ENCODE data around the gene COLGALT1. TPM values are rescaled to one million over a fixed set of nuclear protein-coding genes. Genes with fewer than 3 reads are reported as not detected.
"Not testable (repeated sequence)": the region's sequence is repeated elsewhere in the genome, so short reads cannot be mapped to it uniquely, and the experiment has no call there.

Gene COLGALT1
- total RNA-seq = 10 to 100 TPM; 39.2 to 64.7 TPM

DNA sequence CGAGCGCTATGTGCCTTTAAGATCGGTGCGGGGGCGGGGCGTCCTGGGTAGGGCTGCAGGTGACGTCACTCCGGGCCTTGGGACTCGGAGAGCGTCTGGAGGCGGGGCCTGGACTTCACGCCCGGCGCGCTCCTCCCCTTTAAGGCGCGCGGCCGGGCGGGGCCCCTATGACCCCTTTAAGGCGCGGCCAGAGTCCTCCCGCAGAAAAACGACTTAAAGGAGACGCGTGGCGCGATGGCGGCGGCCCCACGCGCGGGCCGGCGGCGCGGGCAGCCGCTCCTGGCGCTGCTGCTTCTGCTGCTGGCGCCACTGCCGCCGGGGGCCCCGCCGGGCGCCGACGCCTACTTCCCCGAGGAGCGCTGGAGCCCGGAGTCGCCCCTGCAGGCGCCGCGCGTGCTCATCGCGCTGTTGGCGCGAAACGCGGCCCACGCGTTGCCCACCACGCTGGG is at the start of gene COLGALT1:
COLGALT1 (plus strand) TSS at position 170 of the 449 bp plus-strand sequence; CDS start at position 235, 65 bp downstream.
- Mint-ChIP-seq H3K9me3 (no peaks in the 10 kb centered on the region), H3K36me3 (peaks cover 14 to 18% of the 10 kb centered on the region in 2 donors), H3K27ac (peak within 1 kb of the TSS; percentile 84)
- peak; percentile 95 to 99 for DNase-seq (ENCODE audit: low spot score in 2 of 2)
- peak; percentile 96 to 97 for ATAC-seq

DNA sequence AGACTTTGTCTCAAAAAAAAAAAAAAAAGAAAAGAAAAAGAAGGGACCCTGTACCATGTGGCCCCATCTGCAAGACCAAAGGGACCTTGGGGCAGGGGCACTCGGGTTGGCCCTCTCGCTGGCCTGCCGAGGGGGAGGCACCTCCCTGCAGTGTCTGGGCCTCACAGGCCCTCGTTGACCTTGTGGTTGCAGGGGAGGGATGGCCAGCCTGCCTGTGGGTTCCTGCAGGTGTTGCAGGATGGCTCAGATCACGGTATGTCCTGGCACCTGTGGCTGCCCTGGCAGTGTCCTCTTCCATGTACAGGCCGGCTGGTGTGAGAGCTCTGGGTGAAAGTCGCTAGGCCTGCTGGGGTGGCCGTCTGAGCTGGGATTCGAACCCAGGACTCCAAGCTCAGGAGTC is 48.7 kb upstream of the COLGALT1 start:
- Mint-ChIP-seq H3K27ac (no peak overlapping the region), H3K36me3 (peaks cover 11 to 32% of the 10 kb centered on the region in 2 donors), H3K9me3 (no peaks in the 10 kb centered on the region)
- DNase-seq (ENCODE audit: low spot score in 2 of 2) = no peak
- ATAC-seq = no peak

DNA sequence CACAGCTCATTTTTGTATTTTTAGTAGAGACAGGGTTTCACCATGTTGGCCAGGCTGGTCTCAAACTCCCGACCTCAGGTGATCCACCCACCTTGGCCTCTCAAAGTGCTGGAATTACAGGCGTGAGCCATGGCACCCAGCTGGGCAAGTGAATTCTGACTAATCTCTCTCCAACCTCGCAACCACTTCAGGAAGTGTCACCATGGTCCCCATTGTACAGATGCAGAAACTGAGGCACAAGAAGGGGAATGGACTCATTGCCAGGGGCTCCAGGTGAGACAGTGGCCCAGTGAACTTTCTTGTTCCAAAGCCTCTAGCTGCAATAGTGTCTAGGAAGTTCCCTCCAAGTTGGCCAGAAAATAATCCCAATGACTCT is 46.9 kb upstream of the COLGALT1 start:
- H3K36me3 Mint-ChIP-seq = peaks cover 11 to 39% of the 10 kb centered on the region in 2 donors
- not testable (repeated sequence) for ATAC-seq; DNase-seq (ENCODE audit: low spot score in 2 of 2); H3K9me3 Mint-ChIP-seq
- H3K27ac Mint-ChIP-seq = peak overlapping the region; percentile 79 to 92

DNA sequence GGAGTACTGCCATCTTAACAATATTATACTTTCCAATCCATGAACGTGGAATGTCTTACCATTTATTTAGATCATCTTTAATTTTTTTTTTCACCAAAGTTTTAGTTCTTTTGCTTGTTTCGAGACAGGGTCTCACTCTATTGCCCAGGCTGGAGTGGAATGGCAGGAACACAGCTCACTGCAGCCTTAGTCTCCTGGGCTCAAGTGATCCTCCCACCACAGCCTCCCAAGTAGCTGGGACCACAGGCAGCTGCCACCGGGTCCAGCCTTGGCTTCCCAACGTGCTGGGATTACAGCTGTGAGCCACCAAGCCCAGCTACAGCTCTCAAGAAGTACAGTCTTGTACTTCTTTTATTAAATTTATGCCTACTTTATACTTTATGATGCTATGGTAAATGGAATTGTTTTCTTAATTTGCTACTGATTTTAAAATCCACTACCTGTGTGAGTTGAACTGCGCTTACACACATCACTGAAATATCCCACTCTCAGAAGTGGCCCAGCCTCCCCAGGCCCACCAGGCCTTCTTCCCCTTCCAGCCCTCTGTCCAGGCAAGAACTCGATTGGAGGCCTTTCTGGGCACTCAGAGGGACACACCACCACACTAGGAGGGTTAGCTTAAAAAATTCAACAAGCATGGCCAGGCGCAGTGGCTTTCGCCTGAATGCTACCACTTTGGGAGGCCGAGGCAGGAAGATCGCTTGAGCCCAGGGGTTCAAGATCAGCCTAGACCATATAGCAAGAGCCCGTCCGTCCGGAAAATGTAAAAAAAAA is 45.0 kb upstream of the COLGALT1 start:
- Mint-ChIP-seq H3K27ac (peak overlapping the region; percentile 95 to 99), H3K36me3 (peaks cover 11 to 39% of the 10 kb centered on the region in 2 donors), H3K9me3 (no peaks in the 10 kb centered on the region)
- DNase-seq (ENCODE audit: low spot score in 2 of 2) = no peak
- no peak for ATAC-seq

DNA sequence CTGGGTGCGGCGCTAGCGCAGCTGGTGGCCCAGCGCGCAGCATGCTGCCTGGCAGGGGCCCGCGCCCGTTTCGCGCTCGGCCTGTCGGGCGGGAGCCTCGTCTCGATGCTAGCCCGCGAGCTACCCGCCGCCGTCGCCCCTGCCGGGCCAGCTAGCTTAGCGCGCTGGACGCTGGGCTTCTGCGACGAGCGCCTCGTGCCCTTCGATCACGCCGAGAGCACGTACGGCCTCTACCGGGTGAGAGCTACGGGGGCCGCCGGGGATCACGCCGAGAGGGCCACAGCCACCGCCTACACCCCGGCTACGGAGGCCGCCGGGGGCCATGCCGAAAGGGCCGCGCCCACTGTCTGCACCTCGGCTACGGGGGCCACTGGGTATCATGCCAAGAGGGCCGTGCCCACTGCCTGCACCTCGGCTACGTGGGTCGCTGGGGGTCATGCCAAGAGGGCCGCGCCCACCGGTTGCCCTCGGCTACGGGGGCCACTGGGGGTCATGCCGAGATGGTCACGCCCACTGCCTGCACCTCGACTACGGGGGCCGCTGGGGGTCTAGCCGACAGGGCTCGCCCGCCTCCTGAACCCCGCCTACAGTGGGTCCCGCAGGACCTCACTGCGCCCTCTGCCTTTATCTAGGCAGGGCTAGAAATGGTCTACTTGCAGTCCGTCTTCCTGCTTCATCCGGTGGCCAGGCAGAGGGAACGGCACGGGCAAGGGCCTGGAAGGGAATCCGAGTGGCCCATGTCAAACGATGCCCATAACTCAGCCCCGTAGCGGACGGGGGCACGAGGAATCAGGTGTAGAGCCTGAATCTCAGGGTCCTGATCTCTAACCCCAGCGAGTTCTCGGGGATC is 43.5 kb upstream of the COLGALT1 start:
- peaks cover 12 to 48% of the 10 kb centered on the region in 2 donors for H3K36me3 Mint-ChIP-seq
- peak overlapping the region; percentile 92 to 95 for H3K27ac Mint-ChIP-seq
- no peaks in the 10 kb centered on the region for H3K9me3 Mint-ChIP-seq
- ATAC-seq (peak; percentile 62 to 75), DNase-seq (ENCODE audit: low spot score in 2 of 2) (peak; percentile 85)

DNA sequence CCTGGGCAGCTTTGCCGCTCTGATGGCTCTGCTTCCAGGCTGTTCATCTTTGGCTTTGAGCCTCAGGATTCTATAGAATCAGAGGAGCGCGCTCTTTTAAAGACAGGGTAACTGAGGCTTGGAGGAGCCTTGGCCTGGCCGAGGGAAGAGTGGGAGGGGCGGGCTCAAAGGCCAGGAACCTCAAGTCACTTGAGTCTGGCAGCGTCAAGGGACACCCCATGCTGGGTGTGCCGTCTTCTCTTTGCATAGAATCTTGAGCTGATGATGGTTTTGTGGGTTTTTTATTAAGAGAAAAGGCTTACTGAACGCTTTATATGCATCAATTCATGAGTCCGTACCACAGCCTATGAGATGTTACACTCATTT is 42.9 kb upstream of the COLGALT1 start:
- Mint-ChIP-seq H3K9me3 (peaks cover 4 to 5% of the 10 kb centered on the region in 2 donors), H3K27ac (peak overlapping the region; percentile 92 to 95), H3K36me3 (peaks cover 18 to 54% of the 10 kb centered on the region in 2 donors)
- ATAC-seq (no peak), DNase-seq (ENCODE audit: low spot score in 2 of 2) (no peak)

DNA sequence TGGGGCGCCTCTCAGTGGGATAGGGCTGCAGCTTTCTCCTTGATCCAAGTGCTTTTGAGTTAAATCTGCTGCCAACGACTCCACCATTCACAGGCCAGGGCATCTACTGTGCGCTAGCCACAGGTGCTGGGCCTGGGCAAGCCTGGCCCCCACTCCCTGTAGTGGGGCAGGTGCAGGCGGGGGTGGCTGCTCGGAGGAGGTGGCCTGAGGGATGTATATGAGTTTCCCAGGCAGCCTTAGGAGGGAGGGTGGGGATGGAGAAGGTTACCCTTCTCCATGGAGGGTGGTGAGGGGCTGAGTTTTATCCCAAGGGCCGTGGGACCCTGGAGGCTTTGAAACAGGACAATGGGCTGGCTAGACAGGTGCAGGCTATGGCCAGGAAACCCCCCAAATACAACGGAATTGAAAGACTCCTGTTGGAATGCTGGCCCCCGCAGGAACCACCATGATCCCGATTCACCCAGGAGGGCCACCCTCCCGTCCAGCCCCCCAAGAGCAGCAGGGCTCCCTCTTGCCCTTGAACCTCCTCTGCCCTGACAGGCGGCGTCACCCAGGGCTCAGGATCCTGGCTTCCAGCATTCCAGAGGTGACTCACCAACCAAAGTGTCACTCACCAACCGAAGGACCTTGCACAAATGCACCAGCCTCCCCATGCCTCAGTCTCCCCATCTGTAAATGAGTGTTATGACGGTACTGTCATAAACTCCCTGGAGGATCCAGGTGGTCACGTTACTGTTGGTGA is 39.9 kb upstream of the COLGALT1 start:
- peaks cover 17 to 38% of the 10 kb centered on the region in 2 donors for H3K36me3 Mint-ChIP-seq
- H3K9me3 Mint-ChIP-seq = peaks cover 4 to 5% of the 10 kb centered on the region in 2 donors
- H3K27ac Mint-ChIP-seq = no peak overlapping the region
- no peak for DNase-seq (ENCODE audit: low spot score in 2 of 2)
- no peak for ATAC-seq

DNA sequence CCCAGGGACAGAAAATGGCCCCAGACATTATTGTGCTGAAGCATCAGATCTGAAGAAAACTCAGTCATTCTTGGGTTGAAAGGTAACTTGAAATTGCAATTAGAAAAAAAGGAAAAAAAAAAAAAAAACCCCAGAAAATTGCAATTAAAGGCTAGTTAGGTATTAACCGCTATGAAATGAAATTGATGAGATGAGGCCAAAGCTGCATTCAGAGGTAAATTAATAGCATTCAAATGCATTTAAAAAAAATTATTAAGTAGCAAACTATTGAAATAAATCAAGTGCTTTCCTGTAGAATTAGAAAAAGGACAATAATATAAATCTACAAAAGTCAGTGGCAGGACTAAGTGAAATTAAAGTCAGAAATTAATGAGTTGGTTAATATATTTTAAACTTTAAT is 37.6 kb upstream of the COLGALT1 start:
- no peak overlapping the region for H3K27ac Mint-ChIP-seq
- ATAC-seq = no peak
- peaks cover 4 to 5% of the 10 kb centered on the region in 2 donors for H3K9me3 Mint-ChIP-seq
- H3K36me3 Mint-ChIP-seq = peaks cover 10 to 23% of the 10 kb centered on the region in 2 donors
- no peak for DNase-seq (ENCODE audit: low spot score in 2 of 2)

DNA sequence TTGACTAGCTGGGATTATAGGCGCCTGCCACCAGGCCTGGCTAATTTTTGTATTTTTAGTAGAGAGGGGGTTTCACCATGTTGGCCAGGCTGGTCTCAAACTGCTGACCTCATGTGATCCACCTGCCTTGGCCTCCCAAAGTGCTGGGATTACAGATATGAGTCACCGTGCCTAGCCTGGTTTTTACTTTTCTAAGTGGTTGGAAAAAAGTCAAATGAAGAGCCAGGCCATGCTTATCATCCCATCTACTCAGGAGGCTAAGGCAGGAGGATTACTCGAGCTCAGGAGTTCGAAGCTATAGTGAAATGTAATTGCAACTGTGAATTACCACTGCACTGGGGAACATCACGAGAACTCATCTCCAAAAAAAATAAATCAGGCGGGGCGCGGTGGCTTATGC is 36.8 kb upstream of the COLGALT1 start:
- DNase-seq (ENCODE audit: low spot score in 2 of 2); H3K27ac Mint-ChIP-seq; H3K9me3 Mint-ChIP-seq; ATAC-seq: not testable (repeated sequence)
- peaks cover 10 to 29% of the 10 kb centered on the region in 2 donors for H3K36me3 Mint-ChIP-seq

DNA sequence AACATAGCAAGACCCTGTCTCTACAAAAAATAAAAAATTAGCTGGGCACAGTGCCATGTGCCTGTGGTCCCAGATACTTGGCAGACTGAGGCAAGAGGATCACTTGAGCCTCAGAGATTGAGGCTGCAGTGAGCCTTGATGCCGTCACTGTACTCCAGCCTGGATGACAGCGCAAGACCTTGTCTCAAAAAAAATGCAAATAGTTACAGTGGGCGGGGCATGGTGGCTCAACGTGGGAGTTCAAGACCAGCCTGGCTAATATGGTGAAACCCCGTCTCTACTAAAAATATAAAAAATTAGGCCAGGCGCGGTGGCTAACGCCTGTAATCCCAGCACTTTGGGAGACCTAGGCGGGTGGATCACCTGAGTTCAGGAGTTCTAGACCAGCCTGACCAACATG is 35.5 kb upstream of the COLGALT1 start:
- Mint-ChIP-seq H3K9me3 (peaks cover 5 to 8% of the 10 kb centered on the region in 2 donors), H3K27ac (no peak overlapping the region), H3K36me3 (peaks cover 10 to 30% of the 10 kb centered on the region in 2 donors)
- DNase-seq (ENCODE audit: low spot score in 2 of 2) (no peak), ATAC-seq (no peak)

DNA sequence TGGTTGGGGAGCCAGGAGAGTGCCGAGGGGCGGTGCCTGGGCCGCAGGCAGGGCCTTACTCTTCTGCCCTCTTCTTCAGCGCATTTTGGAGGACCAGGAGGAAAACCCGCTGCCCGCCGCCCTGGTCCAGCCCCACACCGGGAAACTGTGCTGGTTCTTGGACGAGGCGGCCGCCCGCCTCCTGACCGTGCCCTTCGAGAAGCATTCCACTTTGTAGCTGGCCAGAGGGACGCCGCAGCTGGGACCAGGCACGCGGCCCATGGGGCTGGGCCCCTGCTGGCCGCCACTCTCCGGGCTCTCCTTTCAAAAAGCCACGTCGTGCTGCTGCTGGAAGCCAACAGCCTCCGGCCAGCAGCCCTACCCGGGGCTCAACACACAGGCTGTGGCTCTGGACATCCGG is 34.6 kb upstream of the COLGALT1 start:
- DNase-seq (ENCODE audit: low spot score in 2 of 2) (no peak), ATAC-seq (no peak)
- peaks cover 10 to 29% of the 10 kb centered on the region in 2 donors for H3K36me3 Mint-ChIP-seq
- peaks cover 5 to 8% of the 10 kb centered on the region in 2 donors for H3K9me3 Mint-ChIP-seq
- H3K27ac Mint-ChIP-seq = no peak overlapping the region

DNA sequence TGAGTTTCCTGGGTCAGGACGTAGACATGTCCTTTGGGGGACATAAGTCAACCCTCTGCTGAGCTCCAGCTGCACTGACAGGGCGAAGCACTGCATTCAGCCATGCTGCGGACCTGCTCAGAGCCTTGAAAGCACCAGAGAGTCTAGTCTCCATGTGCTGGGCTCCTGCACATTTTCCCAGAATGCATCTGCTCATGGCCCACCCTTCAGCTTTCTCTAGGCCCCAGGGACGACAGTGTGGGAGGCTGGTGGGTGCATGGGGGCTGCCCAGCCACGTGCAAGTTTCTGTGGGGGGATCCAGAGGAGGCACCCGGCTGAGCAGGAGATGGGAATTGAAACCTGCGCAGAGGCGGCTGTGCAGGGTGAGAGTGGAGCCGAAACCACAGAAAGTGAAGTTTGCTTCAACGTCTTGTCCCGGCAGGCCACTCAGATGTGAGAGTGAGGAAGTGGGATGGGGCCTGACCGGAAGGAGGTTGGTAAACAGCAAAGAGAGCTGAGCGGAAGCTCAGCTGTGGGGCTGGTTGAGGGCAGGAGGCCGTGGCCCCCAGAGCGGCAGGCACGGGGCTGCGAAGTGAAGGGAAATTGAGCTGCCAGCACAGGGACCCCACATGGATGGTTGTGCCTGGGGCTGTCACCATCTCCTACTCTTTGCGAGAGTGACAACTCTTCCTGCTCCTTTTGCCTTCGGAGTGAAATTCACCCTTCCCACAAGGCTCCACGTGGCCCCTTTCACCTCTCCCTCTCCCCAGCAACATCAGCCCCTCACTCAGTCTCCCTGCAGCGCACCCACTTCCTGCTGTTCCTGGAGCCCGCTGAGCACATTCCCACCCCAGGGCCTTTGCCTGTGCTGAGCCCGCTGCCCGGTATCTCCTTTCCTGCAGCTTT is 32.2 kb upstream of the COLGALT1 start:
- peaks cover 0 to 9% of the 10 kb centered on the region in 2 donors for H3K36me3 Mint-ChIP-seq
- H3K9me3 Mint-ChIP-seq = peaks cover 0 to 5% of the 10 kb centered on the region in 2 donors
- peak; percentile 39 to 74 for DNase-seq (ENCODE audit: low spot score in 2 of 2)
- H3K27ac Mint-ChIP-seq = peak overlapping the region; percentile 82 to 97
- ATAC-seq = peak; percentile 81 to 91

DNA sequence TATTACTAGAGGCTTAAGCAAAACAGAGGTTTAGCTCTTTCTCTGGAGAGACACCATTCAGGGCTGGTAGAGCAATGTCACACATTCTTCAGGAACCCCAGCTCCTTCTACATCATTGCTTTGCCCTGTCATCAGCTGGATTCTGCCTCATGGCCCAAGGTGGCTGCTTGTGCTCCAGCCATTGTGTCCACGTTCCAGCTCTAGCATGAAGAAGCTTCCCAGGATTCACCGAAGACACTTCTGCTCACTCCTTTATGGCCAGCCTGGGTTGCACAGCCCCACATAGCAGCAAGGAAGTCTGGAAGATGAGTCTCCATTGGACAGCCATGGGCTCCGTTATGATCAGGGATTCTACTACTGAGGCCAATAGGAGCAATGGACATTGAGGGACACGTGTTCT is 30.8 kb upstream of the COLGALT1 start:
- ATAC-seq = no peak
- DNase-seq (ENCODE audit: low spot score in 2 of 2) = no peak
- H3K27ac Mint-ChIP-seq = peak overlapping the region in 1 of 2 donors; percentile 82
- peaks cover 0 to 10% of the 10 kb centered on the region in 2 donors for H3K9me3 Mint-ChIP-seq
- peaks cover 0 to 9% of the 10 kb centered on the region in 2 donors for H3K36me3 Mint-ChIP-seq

DNA sequence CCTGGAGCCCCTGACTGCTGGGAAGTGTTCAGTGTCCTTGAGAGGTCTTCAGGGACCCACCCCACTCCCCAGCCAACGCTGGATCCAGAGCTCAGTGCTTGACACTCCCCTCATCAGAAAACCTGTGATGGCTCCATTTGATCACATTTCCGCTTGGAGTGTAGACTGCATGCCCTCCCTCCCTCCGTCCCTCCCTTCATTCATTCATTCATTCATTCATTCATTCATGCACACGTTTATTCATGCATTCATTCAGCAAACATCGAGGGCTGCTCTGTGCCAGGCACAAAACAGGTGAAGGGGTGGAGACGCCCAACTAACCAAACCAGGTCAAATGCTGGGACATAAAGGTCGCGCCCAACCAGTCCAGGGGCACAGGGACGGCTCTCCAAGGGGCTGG is 30.3 kb upstream of the COLGALT1 start:
- H3K27ac Mint-ChIP-seq = peak overlapping the region in 1 of 2 donors; percentile 82
- peaks cover 0 to 9% of the 10 kb centered on the region in 2 donors for H3K36me3 Mint-ChIP-seq
- H3K9me3 Mint-ChIP-seq = peaks cover 0 to 10% of the 10 kb centered on the region in 2 donors
- ATAC-seq = no peak
- no peak for DNase-seq (ENCODE audit: low spot score in 2 of 2)

DNA sequence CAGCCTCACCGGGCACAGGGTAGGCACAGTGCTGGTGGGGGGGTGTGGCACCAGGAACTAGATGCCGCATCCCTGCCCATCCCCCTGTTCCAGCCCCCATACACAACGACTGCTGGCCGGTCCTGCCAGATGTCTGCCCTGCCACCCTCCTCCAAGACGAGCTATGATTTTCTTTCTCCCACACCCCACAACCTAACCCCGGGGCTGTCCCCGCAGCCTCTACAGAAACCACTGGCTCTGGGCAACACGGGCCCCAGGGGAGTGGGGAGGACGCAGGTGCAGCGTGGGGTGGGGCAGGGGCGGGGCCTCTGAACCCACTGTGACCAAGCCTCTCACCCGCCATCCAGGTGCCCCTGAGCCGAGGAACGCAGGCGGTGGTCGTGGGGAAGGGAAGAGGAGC is 28.5 kb upstream of the COLGALT1 start:
- DNase-seq (ENCODE audit: low spot score in 2 of 2) (no peak), ATAC-seq (peak; percentile 35 to 36)
- Mint-ChIP-seq H3K36me3 (peaks cover 0 to 9% of the 10 kb centered on the region in 2 donors), H3K9me3 (peaks cover 0 to 10% of the 10 kb centered on the region in 2 donors), H3K27ac (no peak overlapping the region)

DNA sequence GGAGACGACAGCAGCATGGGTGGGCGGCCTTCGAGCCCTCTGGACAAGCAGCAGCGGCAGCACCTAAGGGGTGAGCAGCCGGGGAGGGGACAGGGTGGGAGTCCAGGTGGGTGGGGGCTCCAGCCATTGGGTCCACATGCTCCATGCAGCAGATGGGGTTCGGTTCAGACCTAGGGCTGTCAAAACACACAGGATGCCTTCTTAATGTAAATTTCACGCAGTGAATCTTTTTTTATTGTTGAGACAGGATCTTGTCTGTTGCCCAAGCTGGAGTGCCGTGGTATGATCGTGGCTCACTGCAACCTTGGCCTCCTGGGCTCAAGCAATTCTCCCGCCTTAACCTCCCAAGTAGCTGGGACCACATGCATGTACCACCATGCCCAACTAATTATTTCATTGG is 28.1 kb upstream of the COLGALT1 start:
- Mint-ChIP-seq H3K9me3 (peaks cover 0 to 10% of the 10 kb centered on the region in 2 donors), H3K27ac (no peak overlapping the region), H3K36me3 (peaks cover 0 to 9% of the 10 kb centered on the region in 2 donors)
- DNase-seq (ENCODE audit: low spot score in 2 of 2) = no peak
- no peak for ATAC-seq
